Dermis microvascular lymphatic vessel endothelial cell (primary cell): ENCODE results near the gene GLIS1. TPM values are rescaled to one million over a fixed set of nuclear protein-coding genes. Genes with fewer than 3 reads are reported as not detected.

Source experiments
- DNase-seq, 2 donors: peaks; one replicate each; pipeline versions ENCODE4 v3.0.0 to v3.0.0-alpha.2; 2010; ENCODE audit warnings: low read depth in 2 of 2
- total RNA-seq: library from RNA; depleted of rRNA; stranded (reverse); fragments of >200 nt; gene quantifications from 2 replicates; pipeline ENCODE4 v1.2.1, GENCODE V29; 2014

Gene GLIS1
- total RNA-seq, 1 donor from 2014 or later: not detected

- DNase-seq: no peak
Measured at GRCh38 chr1:53495633-53496345, 243.2 kb downstream of the GLIS1 start.

- no peak for DNase-seq
Measured at GRCh38 chr1:53490351-53490750, 248.6 kb downstream of the GLIS1 start.

GRCh38 chr1:53486395-53487026, 252.5 kb downstream of the GLIS1 start:
- no peak for DNase-seq

- peak; percentile 47 to 74 for DNase-seq
Measured at GRCh38 chr1:53485478-53486394, 253.2 kb downstream of the GLIS1 start.

GRCh38 chr1:53484705-53485477, 254.1 kb downstream of the GLIS1 start:
- no peak for DNase-seq

- no peak for DNase-seq
Measured at GRCh38 chr1:53483656-53484055, 255.3 kb downstream of the GLIS1 start.

- no peak for DNase-seq
Measured at GRCh38 chr1:53483170-53483569, 255.8 kb downstream of the GLIS1 start.

- no peak for DNase-seq
Measured at GRCh38 chr1:53482441-53483153, 256.4 kb downstream of the GLIS1 start.

GRCh38 chr1:53481456-53481855, 257.5 kb downstream of the GLIS1 start:
- no peak for DNase-seq

GRCh38 chr1:53480678-53481077, 258.3 kb downstream of the GLIS1 start:
- no peak for DNase-seq

GRCh38 chr1:53478502-53478818, 260.5 kb downstream of the GLIS1 start:
- no peak for DNase-seq

- DNase-seq: no peak
Measured at GRCh38 chr1:53477651-53478501, 261.1 kb downstream of the GLIS1 start.

GRCh38 chr1:53476579-53476978, 262.4 kb downstream of the GLIS1 start:
- no peak for DNase-seq

- no peak for DNase-seq
Measured at GRCh38 chr1:53475664-53476063, 263.3 kb downstream of the GLIS1 start.

- peak in 1 of 2 donors; percentile 4 for DNase-seq
Measured at GRCh38 chr1:53473463-53473862, 265.5 kb downstream of the GLIS1 start.

GRCh38 chr1:53471000-53471399, 268.0 kb downstream of the GLIS1 start:
- no peak for DNase-seq

GRCh38 chr1:53470584-53470983, 268.4 kb downstream of the GLIS1 start:
- DNase-seq: no peak

- DNase-seq: peak; percentile 29 to 57
Measured at GRCh38 chr1:53470155-53470554, 268.8 kb downstream of the GLIS1 start.

GRCh38 chr1:53469373-53469772, 269.6 kb downstream of the GLIS1 start:
- DNase-seq: no peak

GRCh38 chr1:53468374-53468773, 270.6 kb downstream of the GLIS1 start:
- no peak for DNase-seq
